Brain microvascular endothelial cell (primary cell): ENCODE results near the gene CHST15.
"Not testable (repeated sequence)": the region's sequence is repeated elsewhere in the genome, so short reads cannot be mapped to it uniquely, and the experiment has no call there.

ENCODE experiments used
- DNase-seq: peaks from one replicate; pipeline ENCODE4 v3.0.0-alpha.2; 2020
- H3K27ac ChIP-seq: fragments of 250-450 bp; sonication (Bioruptor Pico); 2 replicates; pipeline ENCODE4 v1.5.1; 2020; ENCODE audit warnings: mild to moderate bottlenecking, moderate library complexity
- H3K27me3 ChIP-seq: fragments of 250-450 bp; sonication (Bioruptor Pico); replicated peaks from 2 replicates; pipeline ENCODE4 v1.5.1; 2020; ENCODE audit warnings: mild to moderate bottlenecking
- H3K36me3 ChIP-seq: fragments of 250-450 bp; sonication (Bioruptor Pico); replicated peaks from 2 replicates; pipeline ENCODE4 v1.5.1; 2020; ENCODE audit warnings: mild to moderate bottlenecking
- H3K4me3 ChIP-seq: 2 replicates; pipeline ENCODE4 v1.5.1; 2011; ENCODE audit warnings: low read depth, mild to moderate bottlenecking, control low read depth, low read length, moderate library complexity
- CTCF ChIP-seq: IDR thresholded peaks from 2 replicates; pipeline ENCODE4 v1.5.1; 2011; ENCODE audit warnings: low read depth, mild to moderate bottlenecking, moderate library complexity, low read length, control low read depth, inconsistent platforms; ENCODE audit errors: missing control alignments
- in situ Hi-C: cut with HindIII; loops from 2 replicates; pipeline ENCODE4 v1.10.0; 2017; ENCODE audit warnings: low sequenced_read_pairs, low pct_ligation_motif_present

Gene CHST15

GRCh38 chr10:124037784-124038183 lies 55.6 kb downstream of the CHST15 start:
- DNase-seq, result no peak
- TF ChIP-seq CTCF, result no peak
- H3K36me3 ChIP-seq, result peaks cover 6% of the 10 kb centered on the region
- H3K27me3 ChIP-seq, result no peaks in the 10 kb centered on the region
- in situ Hi-C loops, result no loop called here
- H3K4me3 ChIP-seq, result no peak overlapping the region
- H3K27ac ChIP-seq, result no peak overlapping the region

DNA sequence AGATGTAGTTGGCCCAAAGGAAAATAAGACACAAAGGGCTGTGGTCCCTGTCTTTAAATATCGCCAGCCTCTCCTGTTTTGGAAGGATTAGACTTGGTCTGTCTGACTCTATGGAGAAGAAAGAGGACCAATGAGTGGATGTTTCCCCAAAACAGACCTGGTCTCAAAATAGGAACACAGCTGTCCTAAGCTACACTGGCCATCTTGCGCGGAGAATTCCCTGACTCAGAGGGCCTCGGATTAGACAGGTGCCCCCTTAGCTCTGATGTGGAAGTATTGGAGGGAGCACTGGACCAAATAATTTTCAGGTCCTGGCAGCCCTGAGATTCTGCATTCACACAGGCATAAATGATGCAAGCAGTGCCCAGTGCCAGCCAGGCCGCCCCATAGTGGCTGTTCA lies 56.1 kb downstream of the CHST15 start:
- DNase-seq, result no peak
- Histone ChIP-seq H3K4me3 (no peak overlapping the region), H3K27ac (no peak overlapping the region), H3K27me3 (no peaks in the 10 kb centered on the region), H3K36me3 (peaks cover 6% of the 10 kb centered on the region)
- in situ Hi-C loops, result no loop called here
- TF ChIP-seq CTCF, result no peak

GRCh38 chr10:124036746-124037145 lies 56.7 kb downstream of the CHST15 start:
- in situ Hi-C loops, result no loop called here
- no peaks in the 10 kb centered on the region for H3K27me3 ChIP-seq
- no peak for TF ChIP-seq CTCF
- peaks cover 6% of the 10 kb centered on the region for H3K36me3 ChIP-seq
- no peak overlapping the region for H3K4me3 ChIP-seq
- DNase-seq, result no peak
- H3K27ac ChIP-seq, result no peak overlapping the region

- peaks cover 6% of the 10 kb centered on the region for H3K36me3 ChIP-seq
- in situ Hi-C loops, result no loop called here
- H3K27ac ChIP-seq, result no peak overlapping the region
- TF ChIP-seq CTCF, result no peak
- no peak overlapping the region for H3K4me3 ChIP-seq
- H3K27me3 ChIP-seq, result no peaks in the 10 kb centered on the region
- DNase-seq, result no peak
Measured at GRCh38 chr10:124035928-124036558, 57.4 kb downstream of the CHST15 start.

- H3K4me3 ChIP-seq, result no peak overlapping the region
- no peak for TF ChIP-seq CTCF
- in situ Hi-C loops, result no loop called here
- peaks cover 6% of the 10 kb centered on the region for H3K36me3 ChIP-seq
- no peak overlapping the region for H3K27ac ChIP-seq
- H3K27me3 ChIP-seq, result no peaks in the 10 kb centered on the region
- DNase-seq, result no peak
Measured at GRCh38 chr10:124035306-124035927, 58.0 kb downstream of the CHST15 start.

- H3K36me3 ChIP-seq, in situ Hi-C loops, H3K27me3 ChIP-seq, H3K4me3 ChIP-seq, DNase-seq, H3K27ac ChIP-seq: not testable (repeated sequence)
Measured at GRCh38 chr10:124034576-124035305, 58.7 kb downstream of the CHST15 start.
